MM.1S (cell line): ENCODE measurements around the gene WRAP73.

ENCODE experiments used
- DNase-seq: peaks from one replicate; pipeline ENCODE4 v3.0.0-alpha.2; 2015
- H2AFZ ChIP-seq: fragments of 300-600 bp; sonication (generic); 2 replicates; pipeline ENCODE4 v1.6.0; 2016; ENCODE audit warnings: antibody characterized with exemption, low read length
- H3F3A ChIP-seq: fragments of 300-600 bp; sonication (generic); 2 replicates; pipeline ENCODE4 v1.6.1; 2016; ENCODE audit warnings: mild to moderate bottlenecking, antibody characterized with exemption, low read length, moderate library complexity, mixed read lengths; ENCODE audit not compliant: insufficient read depth
- H3K27ac ChIP-seq: fragments of 300-600 bp; sonication (generic); 2 replicates; pipeline ENCODE4 v1.5.1; 2016; ENCODE audit warnings: mild to moderate bottlenecking, low read length
- H3K27me3 ChIP-seq: fragments of 300-600 bp; sonication (generic); replicated peaks from 2 replicates; pipeline ENCODE4 v1.6.0; 2016; ENCODE audit warnings: low read length; ENCODE audit not compliant: insufficient read depth
- H3K36me3 ChIP-seq: fragments of 300-600 bp; sonication (generic); replicated peaks from 2 replicates; pipeline ENCODE4 v1.6.1; 2016; ENCODE audit warnings: mild to moderate bottlenecking, low read length, mixed read lengths; ENCODE audit not compliant: insufficient read depth
- H3K4me1 ChIP-seq: fragments of 300-600 bp; sonication (generic); 2 replicates; pipeline ENCODE4 v1.6.1; 2016; ENCODE audit warnings: low read length, mixed read lengths
- H3K4me2 ChIP-seq: fragments of 300-600 bp; sonication (generic); 2 replicates; pipeline ENCODE4 v1.6.0; 2016; ENCODE audit warnings: low read depth, low read length
- H3K4me3 ChIP-seq: fragments of 300-600 bp; sonication (generic); 2 replicates; pipeline ENCODE4 v1.5.1; 2016; ENCODE audit warnings: low read length, mixed read lengths
- H3K79me2 ChIP-seq: fragments of 300-600 bp; sonication (generic); 2 replicates; pipeline ENCODE4 v1.6.1; 2016; ENCODE audit warnings: mixed run types, low read length, mixed read lengths
- H3K9ac ChIP-seq: fragments of 300-600 bp; sonication (generic); 2 replicates; pipeline ENCODE4 v1.6.1; 2016; ENCODE audit warnings: low read length, mixed read lengths
- H3K9me2 ChIP-seq: fragments of 300-600 bp; sonication (generic); replicated peaks from 2 replicates; pipeline ENCODE4 v1.6.1; 2016; ENCODE audit warnings: mild to moderate bottlenecking, low read length, mixed read lengths; ENCODE audit not compliant: insufficient read depth
- H3K9me3 ChIP-seq: fragments of 300-600 bp; sonication (generic); replicated peaks from 2 replicates; pipeline ENCODE4 v1.6.1; 2016; ENCODE audit warnings: mild to moderate bottlenecking, low read length, mixed read lengths; ENCODE audit not compliant: insufficient read depth
- H4K20me1 ChIP-seq: fragments of 300-600 bp; sonication (generic); 2 replicates; pipeline ENCODE4 v1.6.1; 2016; ENCODE audit warnings: mild to moderate bottlenecking, low read length, moderate library complexity, mixed read lengths; ENCODE audit not compliant: insufficient read depth
- EZH2 ChIP-seq: fragments of 300-600 bp; sonication (generic); optimal IDR thresholded peaks from 2 replicates; pipeline ENCODE3; 2017; ENCODE audit warnings: low read depth, mild to moderate bottlenecking, antibody characterized with exemption, low read length, mixed read lengths
- EZH2phosphoT487 ChIP-seq: fragments of 300-600 bp; sonication (generic); IDR thresholded peaks from 2 replicates; pipeline ENCODE4 v1.6.1; 2018; ENCODE audit warnings: antibody characterized with exemption, low read length
- TF ChIP-seq, protein P1 (sequence below): fragments of 300-600 bp; sonication (generic); IDR thresholded peaks from 2 replicates; pipeline ENCODE4 v1.5.1; 2016; ENCODE audit warnings: antibody characterized with exemption, low read length, mixed read lengths

WRAP73 gene

DNA sequence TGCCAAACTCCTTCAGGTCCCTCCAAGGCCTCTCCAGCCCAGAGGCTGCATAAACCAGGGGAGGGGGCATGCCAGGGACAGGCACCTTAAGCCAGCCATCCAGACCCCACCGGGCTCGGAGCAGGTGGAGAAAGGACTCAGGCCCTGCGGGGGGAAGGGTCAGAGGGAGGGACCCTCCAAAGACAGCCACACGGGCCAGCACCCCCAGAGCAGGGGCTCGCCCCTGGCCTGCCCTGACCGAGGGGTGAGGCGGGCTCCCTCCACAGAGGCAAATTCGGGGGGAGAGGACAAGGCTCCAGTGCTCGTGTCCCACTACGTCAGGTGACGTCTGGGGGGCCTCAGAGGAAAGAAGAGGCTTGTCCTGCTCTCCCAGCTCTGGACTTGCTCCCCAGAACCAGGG, 46.7 kb downstream of the WRAP73 start:
- Histone ChIP-seq H2AFZ (no peak overlapping the region), H3K79me2 (no peaks in the 10 kb centered on the region), H3F3A (no peaks in the 10 kb centered on the region), H3K36me3 (no peaks in the 10 kb centered on the region), H3K9me2 (no peaks in the 10 kb centered on the region), H3K4me1 (0 out of 2 replicates have a peak, but pooled peaks cover 2% of the 10 kb centered on the region), H4K20me1 (no peaks in the 10 kb centered on the region), H3K4me2 (no peak overlapping the region), H3K9ac (no peak overlapping the region), H3K27me3 (peaks cover 100% of the 10 kb centered on the region), H3K27ac (no peak overlapping the region), H3K4me3 (no peak overlapping the region), H3K9me3 (no peaks in the 10 kb centered on the region)
- no peak for DNase-seq
- no peak for TF ChIP-seq EZH2
- no peak for TF ChIP-seq EZH2phosphoT487
- TF ChIP-seq, protein P1, sequence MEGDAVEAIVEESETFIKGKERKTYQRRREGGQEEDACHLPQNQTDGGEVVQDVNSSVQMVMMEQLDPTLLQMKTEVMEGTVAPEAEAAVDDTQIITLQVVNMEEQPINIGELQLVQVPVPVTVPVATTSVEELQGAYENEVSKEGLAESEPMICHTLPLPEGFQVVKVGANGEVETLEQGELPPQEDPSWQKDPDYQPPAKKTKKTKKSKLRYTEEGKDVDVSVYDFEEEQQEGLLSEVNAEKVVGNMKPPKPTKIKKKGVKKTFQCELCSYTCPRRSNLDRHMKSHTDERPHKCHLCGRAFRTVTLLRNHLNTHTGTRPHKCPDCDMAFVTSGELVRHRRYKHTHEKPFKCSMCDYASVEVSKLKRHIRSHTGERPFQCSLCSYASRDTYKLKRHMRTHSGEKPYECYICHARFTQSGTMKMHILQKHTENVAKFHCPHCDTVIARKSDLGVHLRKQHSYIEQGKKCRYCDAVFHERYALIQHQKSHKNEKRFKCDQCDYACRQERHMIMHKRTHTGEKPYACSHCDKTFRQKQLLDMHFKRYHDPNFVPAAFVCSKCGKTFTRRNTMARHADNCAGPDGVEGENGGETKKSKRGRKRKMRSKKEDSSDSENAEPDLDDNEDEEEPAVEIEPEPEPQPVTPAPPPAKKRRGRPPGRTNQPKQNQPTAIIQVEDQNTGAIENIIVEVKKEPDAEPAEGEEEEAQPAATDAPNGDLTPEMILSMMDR: no peak

DNA sequence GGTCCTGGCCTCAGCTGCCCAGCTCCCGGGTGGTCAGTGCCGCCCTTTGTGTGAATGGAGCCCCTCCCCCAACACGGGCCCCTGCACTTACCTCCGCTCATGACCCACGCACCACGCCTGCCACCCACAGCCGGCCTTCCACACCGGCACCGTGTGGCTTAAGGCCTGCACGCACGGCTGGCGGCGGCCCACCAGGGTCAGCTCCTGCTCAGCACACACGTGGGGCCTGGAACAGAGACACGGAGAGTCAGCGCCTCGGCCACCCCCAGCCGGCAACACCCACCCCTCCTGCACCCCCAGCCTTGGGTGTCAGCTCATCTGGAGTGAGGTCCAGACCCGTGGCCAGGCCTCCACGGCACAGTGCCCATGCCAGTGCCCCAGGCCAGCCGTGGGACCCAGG, 47.5 kb downstream of the WRAP73 start:
- no peaks in the 10 kb centered on the region for H3K36me3 ChIP-seq
- H3K9ac ChIP-seq: no peak overlapping the region
- peaks cover 100% of the 10 kb centered on the region for H3K27me3 ChIP-seq
- 0 out of 2 replicates have a peak, but pooled peaks cover 9% of the 10 kb centered on the region for H3K4me1 ChIP-seq
- H3K9me2 ChIP-seq: no peaks in the 10 kb centered on the region
- no peaks in the 10 kb centered on the region for H3K79me2 ChIP-seq
- H2AFZ ChIP-seq: no peak overlapping the region
- H3K4me2 ChIP-seq: no peak overlapping the region
- no peaks in the 10 kb centered on the region for H3F3A ChIP-seq
- no peak for DNase-seq
- H4K20me1 ChIP-seq: no peaks in the 10 kb centered on the region
- H3K4me3 ChIP-seq: no peak overlapping the region
- TF ChIP-seq, protein P1: no peak
- TF ChIP-seq EZH2phosphoT487: no peak
- TF ChIP-seq EZH2: no peak
- no peak overlapping the region for H3K27ac ChIP-seq
- H3K9me3 ChIP-seq: no peaks in the 10 kb centered on the region

DNA sequence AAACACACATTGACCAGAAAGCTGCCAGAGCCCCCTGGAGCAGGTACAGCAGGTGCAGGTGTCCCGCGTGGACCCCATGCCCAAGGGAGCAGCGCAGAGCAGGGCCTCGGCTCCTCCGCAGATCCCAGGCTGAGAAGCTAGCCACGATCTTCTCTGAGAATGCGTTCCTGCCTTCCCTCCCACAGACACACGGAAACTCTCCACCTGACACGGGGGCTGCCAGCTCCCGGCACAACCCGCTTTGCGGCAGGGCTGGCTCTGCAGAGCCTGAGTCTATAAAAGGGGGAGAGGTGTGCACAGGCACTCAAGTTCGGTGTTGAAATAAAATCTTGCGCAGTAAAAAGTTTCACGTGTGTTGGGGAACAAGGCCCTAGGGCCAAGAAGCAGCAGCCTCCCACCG, 48.2 kb downstream of the WRAP73 start:
- Histone ChIP-seq H3K9me2 (no peaks in the 10 kb centered on the region), H3K4me3 (no peak overlapping the region), H3K79me2 (no peaks in the 10 kb centered on the region), H4K20me1 (no peaks in the 10 kb centered on the region), H3K9me3 (no peaks in the 10 kb centered on the region), H3K36me3 (no peaks in the 10 kb centered on the region), H2AFZ (no peak overlapping the region), H3K27ac (no peak overlapping the region), H3K4me1 (0 out of 2 replicates have a peak, but pooled peaks cover 9% of the 10 kb centered on the region), H3K27me3 (peaks cover 100% of the 10 kb centered on the region), H3K4me2 (no peak overlapping the region), H3F3A (no peaks in the 10 kb centered on the region), H3K9ac (no peak overlapping the region)
- TF ChIP-seq EZH2: no peak
- TF ChIP-seq, protein P1: no peak
- DNase-seq: no peak
